Keratinocyte (primary cell): ENCODE measurements around the gene OR8B4. TPM values are rescaled to one million over a fixed set of nuclear protein-coding genes. Genes with fewer than 3 reads are reported as not detected.

Experiments
- DNase-seq: peaks from one replicate; pipeline ENCODE4 v3.0.0-alpha.2; 2011; ENCODE audit warnings: low read depth, missing footprints, low spot score
- FAIRE-seq: peaks from 2 replicates; lab custom pipeline; 2011; peaks lifted over from hg19 to GRCh38; lab: Jason Lieb, UNC
- H2AFZ ChIP-seq: 2 replicates; pipeline ENCODE4 v1.6.0; 2012; ENCODE audit warnings: low read length, control low read depth, inconsistent platforms; ENCODE audit not compliant: control insufficient read depth
- H3K27ac ChIP-seq: 2 replicates; pipeline ENCODE4 v1.5.1; 2011; ENCODE audit warnings: low read length; ENCODE audit not compliant: control insufficient read depth, insufficient read depth
- H3K27me3 ChIP-seq: 3 replicates; pipeline ENCODE4 v1.6.0; 2011; ENCODE audit warnings: low read length; ENCODE audit not compliant: control insufficient read depth, insufficient read depth; ENCODE audit errors: extremely low read depth
- H3K36me3 ChIP-seq, 2 experiments: 2 replicates in 1 of 2; 3 replicates in 1 of 2; pipeline ENCODE4 v1.5.1; 2011; ENCODE audit warnings: low read length in 2 of 2, mild to moderate bottlenecking in 1 of 2; ENCODE audit not compliant: control insufficient read depth in 2 of 2, insufficient read depth in 2 of 2; ENCODE audit errors: extremely low read depth in 1 of 2
- H3K4me1 ChIP-seq: 3 replicates; pipeline ENCODE4 v1.5.1; 2011; ENCODE audit warnings: low read length; ENCODE audit not compliant: control insufficient read depth, insufficient read depth; ENCODE audit errors: extremely low read depth
- H3K4me2 ChIP-seq: 3 replicates; pipeline ENCODE4 v1.6.0; 2011; ENCODE audit warnings: low read depth, low read length; ENCODE audit not compliant: control insufficient read depth, insufficient read depth; ENCODE audit errors: extremely low read depth
- H3K4me3 ChIP-seq, 3 experiments: fragments of 200-600 bp in 1 of 3; sonication (generic) in 1 of 3; 2 replicates in 2 of 3; 3 replicates in 1 of 3; pipeline ENCODE4 v1.5.1; 2011 to 2016; ENCODE audit warnings: low read length in 3 of 3, mild to moderate bottlenecking in 3 of 3, control low read depth in 2 of 3, inconsistent platforms in 1 of 3, low read depth in 1 of 3, mixed read lengths in 1 of 3, mixed run types in 1 of 3, moderate library complexity in 1 of 3; ENCODE audit not compliant: control insufficient read depth in 2 of 3, insufficient read depth in 2 of 3; ENCODE audit errors: extremely low read depth in 1 of 3
- H3K79me2 ChIP-seq: 2 replicates; pipeline ENCODE4 v1.6.0; 2012; ENCODE audit warnings: low read length; ENCODE audit not compliant: control insufficient read depth, insufficient read depth
- H3K9ac ChIP-seq: 3 replicates; pipeline ENCODE4 v1.6.0; 2011; ENCODE audit warnings: low read length; ENCODE audit not compliant: control insufficient read depth, insufficient read depth; ENCODE audit errors: extremely low read depth
- H3K9me1 ChIP-seq: 3 replicates; pipeline ENCODE4 v1.6.0; 2011; ENCODE audit warnings: low read length; ENCODE audit not compliant: control insufficient read depth, insufficient read depth; ENCODE audit errors: extremely low read depth
- H3K9me3 ChIP-seq: 2 replicates; pipeline ENCODE4 v1.5.1; 2012; ENCODE audit warnings: low read depth, low read length; ENCODE audit not compliant: control insufficient read depth
- H4K20me1 ChIP-seq: 3 replicates; pipeline ENCODE4 v1.6.0; 2011; ENCODE audit warnings: low read length; ENCODE audit not compliant: control insufficient read depth, insufficient read depth; ENCODE audit errors: extremely low read depth
- EZH2 ChIP-seq: IDR thresholded peaks from one replicate; pipeline ENCODE4 v1.6.1; 2012; ENCODE audit warnings: inconsistent platforms, mild to moderate bottlenecking, low read length, moderate library complexity
- dilution Hi-C: fragments of 300-500 bp; cut with MboI; formaldehyde crosslinking; loops from one replicate; pipeline ENCODE4 v1.7.0; 2020; ENCODE audit warnings: low sequenced_read_pairs; ENCODE audit not compliant: extremely low pct_ligation_motif_present
- polyA plus RNA-seq, 5 experiments: library from polyadenylated mRNA; depleted of rRNA in 3 of 5; stranded (reverse) in 3 of 5; stranded (forward) in 1 of 5; unstranded in 1 of 5; fragments of >200 nt; gene quantifications; 1 replicate in 1 of 5; 2 replicates in 3 of 5; 3 replicates in 1 of 5; pipeline versions ENCODE4 v1.2.1 to v1.2.3, GENCODE V29; 2011 to 2012; ENCODE audit warnings: missing spikeins in 2 of 5, low read depth in 1 of 5, low replicate concordance in 1 of 5
- TF ChIP-seq, protein P1 (sequence below), 3 experiments: IDR thresholded peaks in 1 of 3; conservative IDR thresholded peaks in 1 of 3; optimal IDR thresholded peaks in 1 of 3; 2 replicates in 2 of 3; 3 replicates in 1 of 3; pipeline versions ENCODE3 to v1.5.1; 2011; ENCODE audit warnings: low read length in 3 of 3, mild to moderate bottlenecking in 3 of 3, moderate library complexity in 2 of 3, control low read depth in 1 of 3, inconsistent platforms in 1 of 3; ENCODE audit not compliant: insufficient read depth in 2 of 3; ENCODE audit errors: extremely low read depth in 1 of 3

Gene OR8B4
- polyA plus RNA-seq, 1 donor (not counting 4 experiments of a cell fraction or from before 2014, with no cell fraction given) = not detected

DNA sequence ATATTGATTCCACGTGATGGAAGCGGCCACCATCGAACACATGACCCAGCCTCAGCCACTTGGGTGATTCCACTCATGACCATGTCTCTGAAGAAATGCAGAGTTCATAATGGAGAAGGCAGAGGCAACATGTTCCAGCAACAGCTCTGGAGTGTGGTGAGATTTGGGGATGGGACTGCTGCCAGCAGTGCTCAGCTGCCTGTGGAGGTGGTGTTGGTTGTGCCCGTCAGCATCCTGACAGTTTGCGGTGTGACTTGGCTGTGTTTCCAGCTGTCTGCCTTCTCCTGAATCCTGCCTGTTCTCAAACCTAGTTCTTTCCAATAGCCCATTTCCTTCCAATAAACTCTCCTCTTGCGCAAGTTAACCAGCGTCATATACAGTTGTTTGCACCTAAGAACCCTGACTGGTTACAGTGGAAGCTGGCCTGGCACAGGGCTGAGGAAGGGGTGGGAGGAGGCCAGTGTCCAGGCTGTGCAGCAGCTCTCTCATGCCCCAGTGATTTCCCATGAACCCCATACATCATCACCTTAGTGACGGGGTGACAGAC, 42.8 kb upstream of the OR8B4 start:
- Histone ChIP-seq H2AFZ (no peak overlapping the region), H3K9me1 (no peaks in the 10 kb centered on the region), H3K4me3 (no peak overlapping the region), H3K27ac (no peak overlapping the region), H4K20me1 (no peaks in the 10 kb centered on the region), H3K9ac (no peak overlapping the region), H3K4me2 (no peak overlapping the region), H3K27me3 (no peaks in the 10 kb centered on the region), H3K9me3 (no peaks in the 10 kb centered on the region), H3K79me2 (no peaks in the 10 kb centered on the region), H3K36me3 (no peaks in the 10 kb centered on the region), H3K4me1 (no peaks in the 10 kb centered on the region)
- TF ChIP-seq, protein P1, sequence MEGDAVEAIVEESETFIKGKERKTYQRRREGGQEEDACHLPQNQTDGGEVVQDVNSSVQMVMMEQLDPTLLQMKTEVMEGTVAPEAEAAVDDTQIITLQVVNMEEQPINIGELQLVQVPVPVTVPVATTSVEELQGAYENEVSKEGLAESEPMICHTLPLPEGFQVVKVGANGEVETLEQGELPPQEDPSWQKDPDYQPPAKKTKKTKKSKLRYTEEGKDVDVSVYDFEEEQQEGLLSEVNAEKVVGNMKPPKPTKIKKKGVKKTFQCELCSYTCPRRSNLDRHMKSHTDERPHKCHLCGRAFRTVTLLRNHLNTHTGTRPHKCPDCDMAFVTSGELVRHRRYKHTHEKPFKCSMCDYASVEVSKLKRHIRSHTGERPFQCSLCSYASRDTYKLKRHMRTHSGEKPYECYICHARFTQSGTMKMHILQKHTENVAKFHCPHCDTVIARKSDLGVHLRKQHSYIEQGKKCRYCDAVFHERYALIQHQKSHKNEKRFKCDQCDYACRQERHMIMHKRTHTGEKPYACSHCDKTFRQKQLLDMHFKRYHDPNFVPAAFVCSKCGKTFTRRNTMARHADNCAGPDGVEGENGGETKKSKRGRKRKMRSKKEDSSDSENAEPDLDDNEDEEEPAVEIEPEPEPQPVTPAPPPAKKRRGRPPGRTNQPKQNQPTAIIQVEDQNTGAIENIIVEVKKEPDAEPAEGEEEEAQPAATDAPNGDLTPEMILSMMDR (optimal IDR thresholded peaks at IDR 0.05 in 1 of 3, IDR thresholded peaks at IDR 0.05 in 1 of 3, conservative IDR thresholded peaks at IDR 0.05 in 1 of 3; ENCODE audit: extremely low read depth in 1 of 3, insufficient read depth in 2 of 3, low read length in 3 of 3) = no peak
- TF ChIP-seq EZH2 = no peak
- FAIRE-seq (no peak), DNase-seq (no peak)
- dilution Hi-C loops = no loop called here

DNA sequence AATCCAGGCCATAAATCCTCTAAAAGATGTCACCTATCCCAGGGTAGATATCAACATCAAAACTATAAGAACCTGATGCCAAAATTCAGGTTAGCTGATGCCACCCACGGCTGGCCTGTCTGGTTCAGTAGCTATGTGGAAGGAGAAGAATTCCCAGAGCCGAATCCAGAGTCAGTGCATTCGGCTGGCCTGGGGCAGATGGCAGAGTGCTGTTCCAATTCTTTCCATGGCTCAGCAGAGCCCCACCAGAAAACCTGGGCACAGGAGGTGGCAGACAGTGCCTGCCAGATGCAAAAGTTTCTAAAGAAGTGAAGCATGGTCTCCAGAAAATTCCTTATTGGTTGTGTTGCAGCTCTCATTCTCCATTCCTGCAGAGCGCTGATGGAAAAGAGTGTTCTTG, 40.7 kb upstream of the OR8B4 start:
- H3K9ac ChIP-seq = no peak overlapping the region
- FAIRE-seq (no peak), DNase-seq (no peak)
- no peaks in the 10 kb centered on the region for H3K79me2 ChIP-seq
- H3K4me1 ChIP-seq = no peaks in the 10 kb centered on the region
- H3K4me2 ChIP-seq = no peak overlapping the region
- H3K27ac ChIP-seq = no peak overlapping the region
- no peaks in the 10 kb centered on the region for H3K36me3 ChIP-seq
- no peaks in the 10 kb centered on the region for H4K20me1 ChIP-seq
- H3K27me3 ChIP-seq = no peaks in the 10 kb centered on the region
- dilution Hi-C loops = no loop called here
- no peak for TF ChIP-seq EZH2
- TF ChIP-seq, protein P1 (optimal IDR thresholded peaks at IDR 0.05 in 1 of 3, IDR thresholded peaks at IDR 0.05 in 1 of 3, conservative IDR thresholded peaks at IDR 0.05 in 1 of 3; ENCODE audit: extremely low read depth in 1 of 3, insufficient read depth in 2 of 3, low read length in 3 of 3) = no peak
- no peaks in the 10 kb centered on the region for H3K9me1 ChIP-seq
- no peaks in the 10 kb centered on the region for H3K9me3 ChIP-seq
- no peak overlapping the region for H2AFZ ChIP-seq
- H3K4me3 ChIP-seq = no peak overlapping the region
